H4 (cell line): ENCODE measurements around the gene RPL41. TPM values are rescaled to one million over a fixed set of nuclear protein-coding genes. Genes with fewer than 3 reads are reported as not detected.
A peak's percentile ranks its signal among the peaks of the same experiment; 100 is the strongest.
"Not testable (repeated sequence)": the region's sequence is repeated elsewhere in the genome, so short reads cannot be mapped to it uniquely, and the experiment has no call there.

ENCODE experiments used
- DNase-seq: peaks from one replicate; pipeline ENCODE4 v3.0.0-alpha.2; 2015; ENCODE audit warnings: low spot score
- total RNA-seq: library from RNA; depleted of rRNA; stranded (reverse); fragments of >200 nt; shearing (Covaris generic); gene quantifications from 2 replicates; pipeline ENCODE4 v1.2.3, GENCODE V29; 2014

RPL41 gene
- total RNA-seq, 1 experiment from 2014 or later, result 3,847 TPM

DNA sequence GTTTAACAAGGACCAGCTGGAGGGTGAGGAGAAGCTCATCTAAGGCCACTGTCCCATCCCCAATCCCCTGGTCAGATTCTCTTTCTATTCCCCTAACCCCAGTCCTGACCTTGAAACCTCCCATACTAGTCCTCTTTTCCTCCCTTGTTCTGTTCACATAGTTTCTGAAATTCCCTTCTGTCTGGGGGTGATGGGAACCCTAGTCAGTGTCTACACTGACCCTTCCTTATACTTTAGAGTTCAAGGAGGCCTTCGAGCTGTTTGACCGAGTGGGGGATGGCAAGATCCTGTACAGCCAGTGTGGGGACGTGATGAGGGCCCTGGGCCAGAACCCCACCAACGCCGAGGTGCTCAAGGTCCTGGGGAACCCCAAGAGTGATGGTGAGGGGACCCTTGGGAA, 38.4 kb downstream of the RPL41 start:
- DNase-seq, result no peak

DNA sequence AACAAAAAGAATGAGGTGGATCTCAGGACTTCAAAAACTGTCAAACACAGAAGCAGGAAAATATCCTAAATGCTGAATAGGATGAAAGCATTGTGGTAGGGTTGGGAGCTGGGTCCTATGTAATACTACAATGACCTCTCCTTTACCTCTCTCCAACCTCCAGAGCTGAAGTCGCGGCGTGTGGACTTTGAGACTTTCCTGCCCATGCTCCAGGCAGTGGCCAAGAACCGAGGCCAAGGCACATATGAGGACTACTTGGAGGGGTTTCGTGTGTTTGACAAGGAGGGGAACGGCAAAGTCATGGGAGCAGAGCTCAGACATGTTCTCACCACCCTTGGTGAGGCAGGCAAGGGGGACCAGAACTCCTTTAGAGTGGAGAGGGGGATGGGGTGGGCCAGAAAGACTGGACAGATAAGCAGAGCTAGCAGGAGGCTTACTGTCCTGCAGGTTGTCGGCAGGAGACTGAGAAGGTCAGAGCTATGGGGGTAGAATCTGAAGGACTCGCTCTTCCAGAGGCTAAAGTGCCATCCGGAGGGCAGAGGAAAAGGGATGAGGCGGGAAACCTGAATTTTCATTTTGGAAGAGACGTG, 38.9 kb downstream of the RPL41 start:
- DNase-seq, result no peak

DNA sequence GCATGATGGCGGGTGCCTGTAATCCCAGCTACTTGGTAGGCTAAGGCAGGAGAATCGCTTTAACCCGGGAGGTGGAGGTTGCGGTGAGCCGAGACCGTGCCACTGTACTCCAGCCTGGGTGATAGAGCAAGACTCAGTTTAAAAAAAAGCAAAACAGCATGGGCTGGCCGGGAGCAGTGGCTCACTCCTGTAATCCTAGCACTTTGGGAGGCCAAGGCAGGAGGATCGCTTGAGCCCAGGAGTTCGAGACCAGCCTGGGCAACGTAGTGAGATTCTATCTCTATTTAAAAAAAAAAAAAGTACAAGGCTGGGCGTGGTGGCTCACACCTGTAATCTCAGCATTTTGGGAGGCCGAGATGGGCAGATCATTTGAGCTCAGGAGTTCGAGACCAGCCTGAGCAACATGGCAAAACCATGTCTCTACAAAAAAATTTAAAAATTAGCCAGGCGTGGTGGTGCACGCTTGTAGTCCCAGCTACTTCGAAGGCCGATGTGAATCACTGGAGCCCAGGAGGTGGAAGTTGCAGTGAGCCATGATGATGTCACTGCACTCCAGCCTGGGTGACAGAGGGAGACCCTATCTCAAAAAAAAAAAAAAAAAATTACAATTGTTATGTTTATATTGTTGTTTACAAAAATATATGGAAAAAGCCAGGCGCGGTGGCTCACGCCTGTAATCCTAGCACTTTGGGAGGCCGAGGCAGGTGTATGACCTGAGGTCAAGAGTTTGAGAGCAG, 40.2 kb downstream of the RPL41 start:
- DNase-seq, result not testable (repeated sequence)

DNA sequence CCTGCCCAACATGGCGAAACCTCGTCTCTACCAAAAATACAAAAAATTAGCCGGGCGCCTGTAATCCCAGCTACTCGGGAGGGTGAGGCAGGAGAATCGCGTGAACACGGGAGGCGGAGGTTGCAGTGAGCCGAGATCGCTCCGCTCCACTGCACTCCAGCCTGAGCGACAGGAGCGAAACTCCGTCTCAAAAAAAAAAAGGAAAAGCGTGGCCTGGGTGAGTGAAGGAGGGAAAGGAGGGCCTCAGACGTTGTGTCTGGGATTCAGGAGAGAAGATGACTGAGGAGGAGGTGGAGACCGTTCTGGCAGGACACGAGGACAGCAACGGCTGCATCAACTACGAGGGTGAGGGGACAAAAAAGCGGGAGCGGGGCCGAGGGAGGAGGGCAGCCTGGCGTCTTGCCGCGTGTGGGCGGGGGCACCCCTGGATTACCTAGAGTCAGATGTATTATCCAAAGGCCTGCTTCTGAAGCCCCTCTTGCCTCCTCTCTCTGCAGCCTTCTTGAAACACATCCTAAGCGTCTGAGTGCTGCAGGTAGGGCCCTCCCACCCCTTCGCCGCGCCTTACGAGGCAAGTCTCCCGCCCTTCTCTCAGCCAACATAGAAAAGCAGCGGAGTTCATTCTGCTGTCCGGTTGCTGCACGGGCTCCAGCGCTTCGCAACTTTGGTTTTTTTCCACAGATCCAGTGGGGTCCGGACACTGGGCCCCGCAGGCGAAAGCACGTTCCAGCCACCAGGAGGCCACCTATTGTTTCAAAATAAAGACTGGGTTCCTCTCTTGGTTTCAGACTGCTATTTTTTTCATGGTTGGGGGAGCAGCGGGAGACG, 41.0 kb downstream of the RPL41 start:
- peak; percentile 78 for DNase-seq

DNA sequence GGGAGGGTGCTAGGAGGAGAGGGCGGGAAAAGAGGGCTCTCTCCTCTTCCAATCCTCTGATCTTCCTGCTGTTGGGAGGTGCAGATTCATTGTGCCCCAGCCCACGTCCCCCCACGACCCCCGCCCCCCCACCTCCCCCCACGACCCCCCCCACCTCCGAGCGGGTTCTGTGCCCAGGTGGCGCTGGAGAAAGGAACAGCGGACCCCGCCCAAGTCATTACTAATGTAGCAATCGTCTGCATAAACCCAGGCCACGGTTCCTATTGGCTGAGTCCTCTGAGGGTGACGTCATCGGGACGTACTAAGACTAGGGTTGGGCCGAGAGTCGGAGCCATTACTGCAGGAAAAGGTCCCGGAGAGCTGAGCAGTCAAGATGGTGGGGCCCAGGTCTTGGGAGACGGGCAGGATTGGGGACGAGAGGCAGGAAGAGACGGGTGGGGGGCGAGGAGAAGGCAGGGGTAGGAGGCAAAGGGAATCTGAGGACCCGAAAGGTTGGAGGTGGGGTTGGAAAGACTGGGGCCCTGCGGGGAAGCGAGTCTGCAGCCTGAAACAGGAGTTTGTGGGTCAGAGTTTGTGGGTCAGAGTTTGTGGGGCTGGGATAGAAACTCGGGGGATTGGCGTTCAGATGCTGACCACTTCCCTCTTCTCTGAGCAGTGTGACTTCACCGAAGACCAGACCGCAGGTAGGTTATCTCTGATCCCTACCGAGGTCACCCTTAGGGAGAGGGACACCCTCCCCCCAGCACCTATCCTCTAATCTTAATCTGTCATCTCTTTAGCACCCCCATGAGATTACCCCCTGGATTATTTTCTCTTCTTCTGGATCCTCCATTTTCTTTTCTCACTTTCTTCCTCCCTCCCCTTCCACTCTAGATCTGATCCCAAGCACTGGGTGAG, 41.8 kb downstream of the RPL41 start, which contains the start of gene MYL6:
MYL6 (plus strand) TSS at position 331 of the 897 bp plus-strand sequence; CDS start at position 374, 43 bp downstream.
- peak; percentile 99 for DNase-seq

DNA sequence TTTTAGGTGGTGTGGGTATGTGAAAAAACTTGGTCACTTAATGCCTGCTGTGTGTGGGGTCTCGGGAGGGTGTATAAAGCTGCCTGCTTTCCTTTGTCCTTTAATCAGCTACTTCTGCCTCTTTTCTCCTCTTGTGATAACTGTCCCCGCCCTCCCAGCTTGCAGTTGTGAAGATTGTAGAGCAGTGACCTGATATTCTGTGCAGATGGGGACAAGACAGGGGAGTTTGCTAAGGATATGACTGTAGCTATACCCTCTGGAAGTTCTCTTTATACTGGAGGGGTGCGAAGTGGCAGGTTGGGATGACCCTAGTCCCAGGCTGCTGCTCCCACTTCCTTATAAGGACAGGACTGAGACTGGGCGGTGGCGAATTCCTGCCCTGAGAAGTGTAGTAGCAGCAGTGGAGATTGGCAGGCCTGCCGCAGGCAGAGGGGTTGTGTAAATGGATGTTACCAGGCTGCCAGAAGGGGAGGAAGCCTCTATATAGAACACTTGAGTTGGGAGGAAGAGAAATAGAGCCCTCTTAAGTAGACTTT, 42.6 kb downstream of the RPL41 start:
- peak; percentile 76 for DNase-seq

DNA sequence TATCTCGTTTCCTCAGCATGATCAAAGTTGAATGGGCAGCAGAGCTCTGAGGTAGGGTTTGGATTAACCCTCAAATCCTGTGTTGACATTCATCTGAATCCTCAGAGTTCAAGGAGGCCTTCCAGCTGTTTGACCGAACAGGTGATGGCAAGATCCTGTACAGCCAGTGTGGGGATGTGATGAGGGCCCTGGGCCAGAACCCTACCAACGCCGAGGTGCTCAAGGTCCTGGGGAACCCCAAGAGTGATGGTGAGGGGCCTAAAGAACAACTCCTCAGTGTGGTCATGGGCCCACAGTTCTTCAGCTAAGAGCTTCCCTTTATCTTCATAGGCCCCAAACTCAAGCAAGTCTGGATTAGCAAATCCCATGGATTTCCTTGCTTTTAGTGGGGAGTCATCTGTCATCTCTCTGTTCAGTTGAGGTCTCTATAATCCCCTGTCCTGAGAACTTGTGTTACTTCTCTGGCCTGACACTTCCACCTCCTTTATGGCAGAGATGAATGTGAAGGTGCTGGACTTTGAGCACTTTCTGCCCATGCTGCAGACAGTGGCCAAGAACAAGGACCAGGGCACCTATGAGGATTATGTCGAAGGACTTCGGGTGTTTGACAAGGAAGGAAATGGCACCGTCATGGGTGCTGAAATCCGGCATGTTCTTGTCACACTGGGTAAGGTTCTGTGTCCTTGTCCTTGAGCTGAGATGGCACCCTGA, 43.2 kb downstream of the RPL41 start:
- DNase-seq, result no peak

DNA sequence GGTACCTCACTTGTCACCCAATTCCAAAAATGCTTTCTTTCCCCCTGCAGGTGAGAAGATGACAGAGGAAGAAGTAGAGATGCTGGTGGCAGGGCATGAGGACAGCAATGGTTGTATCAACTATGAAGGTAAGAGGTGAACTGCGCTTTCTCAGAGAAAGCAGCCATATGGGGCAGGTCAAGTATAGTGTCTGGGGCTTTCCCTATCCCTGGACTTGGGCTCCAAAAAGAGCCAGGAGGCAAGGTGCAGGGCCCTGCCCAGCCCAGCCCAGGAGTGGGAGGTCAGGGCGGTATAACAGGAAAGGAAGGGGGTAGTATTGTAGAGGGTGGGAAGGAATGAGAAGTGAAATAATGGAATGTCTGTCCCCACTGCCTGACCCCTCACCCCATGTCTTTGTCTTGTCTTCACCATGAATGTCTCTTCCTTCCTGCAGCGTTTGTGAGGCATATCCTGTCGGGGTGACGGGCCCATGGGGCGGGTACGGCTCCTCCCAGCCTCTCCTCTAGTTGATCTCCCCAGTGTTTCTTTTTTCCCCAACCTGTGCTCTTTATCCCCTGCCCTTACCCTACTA, 43.8 kb downstream of the RPL41 start:
- DNase-seq, result no peak

DNA sequence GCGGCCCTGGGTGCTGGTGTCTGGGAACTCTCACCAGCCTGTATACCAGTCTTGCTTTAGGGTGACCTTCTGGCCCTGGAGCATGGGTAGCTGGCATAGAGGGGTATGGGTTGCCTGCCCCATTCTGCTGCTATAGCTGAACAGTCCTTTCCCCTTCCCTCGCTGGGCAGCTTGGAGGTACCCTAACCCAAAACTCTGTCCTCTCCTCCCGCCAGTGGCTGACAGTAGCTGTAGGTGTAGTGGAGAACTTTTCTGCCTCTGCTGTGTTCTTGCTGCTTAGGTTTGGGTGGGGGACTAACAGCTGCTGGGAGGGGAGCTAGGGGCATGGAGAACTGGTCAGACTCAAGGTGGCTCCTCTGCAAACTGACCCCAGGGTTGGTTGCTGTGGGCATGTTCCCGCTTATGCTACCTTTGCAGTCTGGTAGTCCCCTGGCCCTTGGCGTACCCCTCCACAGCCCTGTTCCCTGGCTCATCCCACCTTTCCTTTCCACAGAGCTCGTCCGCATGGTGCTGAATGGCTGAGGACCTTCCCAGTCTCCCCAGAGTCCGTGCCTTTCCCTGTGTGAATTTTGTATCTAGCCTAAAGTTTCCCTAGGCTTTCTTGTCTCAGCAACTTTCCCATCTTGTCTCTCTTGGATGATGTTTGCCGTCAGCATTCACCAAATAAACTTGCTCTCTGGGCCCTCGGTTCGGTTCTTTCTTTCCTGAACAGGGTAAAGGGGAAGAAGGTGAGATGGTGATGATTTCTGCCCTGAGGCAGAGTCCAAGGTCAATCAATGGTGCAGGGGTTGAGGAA, 44.7 kb downstream of the RPL41 start:
- DNase-seq, result no peak

DNA sequence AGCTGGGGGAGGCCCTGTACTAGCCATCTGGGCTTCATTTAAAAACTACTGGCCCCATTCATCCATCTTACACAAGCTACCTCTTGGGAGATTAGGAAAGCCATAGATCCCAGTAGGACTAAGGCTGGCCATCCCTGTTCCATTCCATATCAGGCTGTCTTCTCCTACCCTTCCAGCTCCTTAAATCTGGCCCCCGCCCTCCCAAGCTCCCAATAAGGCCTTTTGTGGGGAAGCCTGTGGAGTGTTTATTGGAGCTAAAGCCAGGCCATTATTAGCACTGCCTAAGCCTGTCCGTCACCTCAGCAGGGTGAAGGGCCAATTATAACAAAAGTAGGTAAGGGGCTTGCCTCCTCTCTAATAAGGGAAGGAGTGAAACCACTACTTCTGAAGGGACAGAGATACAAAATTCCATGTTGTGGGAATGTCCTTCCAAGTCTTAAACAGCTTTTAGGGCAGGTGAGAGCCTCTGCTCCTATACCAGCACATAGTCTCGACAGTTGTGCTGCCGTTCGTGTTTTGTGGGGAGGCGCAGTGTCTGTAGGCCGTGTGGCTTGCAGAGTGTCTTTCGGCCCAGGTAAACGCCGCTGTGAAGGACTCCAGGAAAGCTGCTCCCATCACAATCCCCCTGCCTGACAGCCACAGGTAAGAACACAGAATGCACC, 45.4 kb downstream of the RPL41 start:
- no peak for DNase-seq

DNA sequence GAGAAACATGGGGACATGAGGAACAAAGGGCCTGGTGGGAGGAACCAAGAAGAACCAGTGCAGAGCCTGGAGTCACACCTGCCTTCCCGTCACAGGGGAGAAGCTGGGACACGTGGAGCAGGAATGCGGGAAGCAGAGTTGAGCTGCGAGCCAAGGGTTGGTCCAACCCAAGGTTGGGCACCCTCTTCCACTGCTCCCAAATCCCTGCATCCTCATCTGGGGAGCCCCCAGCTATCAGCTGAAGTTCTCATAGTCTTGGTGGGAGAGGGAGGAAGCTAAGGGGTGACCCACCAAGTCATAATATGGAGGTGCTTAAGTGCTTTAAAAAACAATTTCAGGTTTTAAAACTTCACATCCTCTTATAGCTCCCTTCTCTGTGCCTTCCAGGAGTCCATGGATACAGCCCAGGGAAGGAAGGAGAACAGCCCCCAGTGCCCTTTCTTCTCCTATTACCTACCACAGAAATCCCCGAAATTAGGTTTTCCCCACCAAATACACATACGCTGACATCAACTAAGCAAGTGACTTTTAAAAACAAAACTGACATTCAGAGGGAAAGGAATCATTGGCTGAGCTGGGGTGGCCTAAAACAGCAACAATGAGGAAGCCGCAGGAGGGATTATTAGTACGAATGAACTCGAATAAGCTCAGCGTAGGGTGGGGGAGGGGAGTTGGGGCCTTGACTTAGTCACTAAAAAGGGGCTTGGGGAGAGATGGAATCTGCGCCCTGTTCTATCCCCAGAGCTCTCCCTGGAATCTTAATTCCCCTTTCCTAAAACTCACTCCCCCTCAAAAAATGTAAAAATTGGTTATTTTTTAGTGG, 46.2 kb downstream of the RPL41 start:
- DNase-seq, result no peak

DNA sequence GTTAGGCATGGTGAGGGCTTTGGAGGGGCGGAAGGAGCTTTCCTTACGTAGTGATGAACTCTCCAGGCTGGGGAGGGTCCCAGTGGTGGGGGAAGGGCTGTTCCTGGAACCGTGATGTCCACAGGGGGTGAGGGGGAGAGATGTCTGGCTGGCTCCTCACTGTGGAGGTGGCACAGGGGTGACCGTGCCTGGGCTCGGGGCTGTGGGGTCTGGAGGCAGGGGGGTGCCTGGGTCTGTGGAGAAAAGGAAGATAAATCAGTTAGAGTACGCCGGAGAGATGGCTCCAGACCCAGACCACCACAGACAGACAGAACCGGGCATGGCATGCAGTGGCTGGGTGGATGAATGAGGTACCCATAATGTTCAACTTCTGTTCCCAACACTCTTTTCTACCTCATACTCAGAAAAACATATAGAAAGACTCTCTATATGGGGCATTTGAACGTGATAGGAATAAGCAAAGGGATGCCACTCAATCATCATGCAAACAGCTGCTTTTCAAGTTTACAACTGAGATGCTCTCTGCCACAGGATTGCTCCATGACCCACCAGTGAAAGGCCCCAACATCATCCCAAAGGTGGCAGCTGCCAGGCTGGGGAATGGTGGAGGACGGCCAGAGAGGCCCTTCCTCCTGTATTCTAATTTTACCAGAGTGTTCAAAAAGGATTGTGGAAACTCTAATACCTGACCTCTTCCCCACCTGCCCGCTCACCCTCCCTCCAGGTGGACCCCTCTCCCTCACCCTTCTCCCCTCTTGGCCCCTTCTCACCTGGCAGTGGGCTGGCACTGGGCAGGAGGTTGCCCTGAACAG, 47.3 kb downstream of the RPL41 start:
- no peak for DNase-seq

DNA sequence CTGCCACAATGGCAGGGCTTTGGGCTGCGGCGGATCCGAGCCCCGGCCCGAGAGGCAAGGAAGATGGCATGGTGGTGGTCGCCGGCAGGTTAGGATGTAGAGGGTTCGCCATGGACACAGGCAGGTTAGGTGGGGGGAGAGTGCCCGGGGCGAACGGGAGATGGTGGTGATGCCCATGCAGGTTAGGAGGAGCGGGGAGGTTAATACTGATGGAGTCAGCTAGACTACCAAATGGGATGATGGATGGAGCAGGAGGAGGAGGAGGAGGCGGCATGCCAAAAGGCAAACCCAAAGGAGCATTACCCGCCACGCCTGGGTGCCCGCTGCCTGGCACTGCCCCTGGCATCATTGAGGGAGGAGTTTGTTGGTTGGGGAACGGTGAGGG, 47.9 kb downstream of the RPL41 start:
- no peak for DNase-seq

DNA sequence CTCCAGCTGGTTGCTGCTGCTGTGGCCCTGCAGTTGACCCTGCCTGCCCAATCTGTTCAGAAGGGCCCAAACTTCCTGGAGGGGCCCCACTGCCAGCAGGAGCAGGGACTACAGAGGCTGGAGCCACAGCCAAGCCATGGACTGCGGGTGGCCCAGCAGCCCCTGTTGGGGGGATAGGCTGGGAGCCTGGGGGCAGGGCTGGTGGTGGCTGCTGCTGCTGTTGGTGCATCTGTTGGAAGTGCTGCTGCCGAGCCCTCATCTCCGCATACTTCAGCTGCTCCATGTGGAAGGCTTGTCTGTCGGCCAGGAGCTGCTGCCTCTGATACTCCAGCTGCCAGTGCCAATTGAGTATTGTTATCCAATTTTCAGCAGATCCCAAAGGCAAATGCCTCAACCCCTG, 48.9 kb downstream of the RPL41 start:
- DNase-seq, result no peak
